Smooth muscle cell (in vitro differentiated cells): ENCODE data around the gene GLOD5. TPM values are rescaled to one million over a fixed set of nuclear protein-coding genes. Genes with fewer than 3 reads are reported as not detected.

Experiments used
- DNase-seq: peaks from one replicate; lab custom pipeline; 2025; ENCODE audit not compliant: unreplicated experiment; lab: John Stamatoyannopoulos, UW
- H2AFZ ChIP-seq: fragments of 200-600 bp; sonication (generic); 2 replicates; pipeline ENCODE4 v1.6.0; 2016; ENCODE audit warnings: antibody characterized with exemption, low read depth, mild to moderate bottlenecking
- H3F3A ChIP-seq: fragments of 200-600 bp; sonication (generic); 2 replicates; pipeline ENCODE4 v1.6.0; 2017; ENCODE audit warnings: antibody characterized with exemption, low read depth
- H3K27ac ChIP-seq: fragments of 200-600 bp; sonication (generic); 2 replicates; pipeline ENCODE4 v1.5.1; 2016; ENCODE audit warnings: low read depth, mild to moderate bottlenecking
- H3K27me3 ChIP-seq: fragments of 200-600 bp; sonication (generic); 2 replicates; pipeline ENCODE4 v1.6.1; 2016; ENCODE audit warnings: low read depth, mild to moderate bottlenecking
- H3K36me3 ChIP-seq: fragments of 200-600 bp; sonication (generic); 2 replicates; pipeline ENCODE4 v1.5.1; 2016; ENCODE audit warnings: low read depth
- H3K4me1 ChIP-seq: fragments of 200-600 bp; sonication (generic); 2 replicates; pipeline ENCODE4 v1.5.1; 2016; ENCODE audit warnings: low read depth
- H3K4me2 ChIP-seq: fragments of 200-600 bp; sonication (generic); 2 replicates; pipeline ENCODE4 v1.6.0; 2016; ENCODE audit warnings: mild to moderate bottlenecking
- H3K4me3 ChIP-seq: fragments of 200-600 bp; sonication (generic); 2 replicates; pipeline ENCODE4 v1.5.1; 2016; ENCODE audit warnings: mild to moderate bottlenecking
- H3K79me2 ChIP-seq: fragments of 200-600 bp; sonication (generic); 2 replicates; pipeline ENCODE4 v1.6.0; 2016; ENCODE audit warnings: low read depth, mild to moderate bottlenecking
- H3K9ac ChIP-seq: fragments of 200-600 bp; sonication (generic); 2 replicates; pipeline ENCODE4 v1.6.0; 2016; ENCODE audit warnings: low read depth
- H3K9me3 ChIP-seq: fragments of 200-600 bp; sonication (generic); replicated peaks from 2 replicates; pipeline ENCODE4 v1.5.1; 2016; ENCODE audit warnings: low read depth
- H4K20me1 ChIP-seq: fragments of 200-600 bp; sonication (generic); 2 replicates; pipeline ENCODE4 v1.6.0; 2016; ENCODE audit warnings: low read depth
- WGBS: methylation state at CpG from one replicate; pipeline ENCODE4 v1.1.7; 2016; ENCODE audit warnings: low lambda C conversion rate; 5-methylcytosine and 5-hydroxymethylcytosine counted together
- polyA plus RNA-seq: library from polyadenylated mRNA; unstranded; fragments of >200 nt; fragmentation: Nextera tagmentation; extraction: Ambion mirVana; gene quantifications from 2 replicates; pipeline ENCODE4 v1.2.1, GENCODE V29; 2016
- total RNA-seq: library from RNA; depleted of rRNA; stranded (reverse); fragments of >200 nt; gene quantifications from 2 replicates; pipeline ENCODE4 v1.2.3, GENCODE V29; 2014
- TF ChIP-seq, protein P1 (sequence below): fragments of 200-600 bp; sonication (generic); IDR thresholded peaks from 2 replicates; pipeline ENCODE4 v1.5.1; 2017; ENCODE audit warnings: borderline replicate concordance, mild to moderate bottlenecking, antibody characterized with exemption; ENCODE audit not compliant: insufficient read depth, poor library complexity, severe bottlenecking

GLOD5 gene
- total and polyA plus RNA-seq, 2 experiments from 2014 or later: not detected

DNA sequence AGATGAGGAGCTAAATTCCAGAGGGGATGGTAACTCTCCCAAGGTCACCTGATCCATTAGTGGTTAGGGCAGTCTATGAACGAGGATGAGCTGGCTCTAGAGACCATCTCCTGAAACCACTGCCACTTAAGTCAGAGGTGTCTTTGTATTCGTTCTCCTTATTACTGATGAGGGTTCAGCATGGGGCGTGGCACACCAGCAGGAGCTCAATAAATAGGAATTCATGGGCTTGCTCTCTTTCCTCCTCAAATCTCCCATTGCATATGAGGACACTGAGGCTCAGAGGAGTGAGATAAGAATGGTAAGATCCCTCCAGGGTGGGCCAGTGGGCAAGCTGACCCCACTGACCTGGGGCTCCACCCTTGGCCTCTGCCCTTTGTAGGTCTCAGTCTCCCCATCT lies 23.2 kb downstream of the GLOD5 start:
- whole genome bisulfite sequencing: 68% methylated on average over 3 of the region's 3 CpGs
- no peaks in the 10 kb centered on the region for H3K27me3 ChIP-seq
- DNase-seq: no peak
- no peaks in the 10 kb centered on the region for H3K79me2 ChIP-seq
- no peaks in the 10 kb centered on the region for H3K4me1 ChIP-seq
- H3K36me3 ChIP-seq: no peaks in the 10 kb centered on the region
- TF ChIP-seq, protein P1, sequence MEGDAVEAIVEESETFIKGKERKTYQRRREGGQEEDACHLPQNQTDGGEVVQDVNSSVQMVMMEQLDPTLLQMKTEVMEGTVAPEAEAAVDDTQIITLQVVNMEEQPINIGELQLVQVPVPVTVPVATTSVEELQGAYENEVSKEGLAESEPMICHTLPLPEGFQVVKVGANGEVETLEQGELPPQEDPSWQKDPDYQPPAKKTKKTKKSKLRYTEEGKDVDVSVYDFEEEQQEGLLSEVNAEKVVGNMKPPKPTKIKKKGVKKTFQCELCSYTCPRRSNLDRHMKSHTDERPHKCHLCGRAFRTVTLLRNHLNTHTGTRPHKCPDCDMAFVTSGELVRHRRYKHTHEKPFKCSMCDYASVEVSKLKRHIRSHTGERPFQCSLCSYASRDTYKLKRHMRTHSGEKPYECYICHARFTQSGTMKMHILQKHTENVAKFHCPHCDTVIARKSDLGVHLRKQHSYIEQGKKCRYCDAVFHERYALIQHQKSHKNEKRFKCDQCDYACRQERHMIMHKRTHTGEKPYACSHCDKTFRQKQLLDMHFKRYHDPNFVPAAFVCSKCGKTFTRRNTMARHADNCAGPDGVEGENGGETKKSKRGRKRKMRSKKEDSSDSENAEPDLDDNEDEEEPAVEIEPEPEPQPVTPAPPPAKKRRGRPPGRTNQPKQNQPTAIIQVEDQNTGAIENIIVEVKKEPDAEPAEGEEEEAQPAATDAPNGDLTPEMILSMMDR: no peak
- no peaks in the 10 kb centered on the region for H4K20me1 ChIP-seq
- H3F3A ChIP-seq: no peaks in the 10 kb centered on the region
- H3K4me3 ChIP-seq: no peak overlapping the region
- H3K4me2 ChIP-seq: no peak overlapping the region
- no peak overlapping the region for H2AFZ ChIP-seq
- no peak overlapping the region for H3K9ac ChIP-seq
- no peaks in the 10 kb centered on the region for H3K9me3 ChIP-seq
- no peak overlapping the region for H3K27ac ChIP-seq

DNA sequence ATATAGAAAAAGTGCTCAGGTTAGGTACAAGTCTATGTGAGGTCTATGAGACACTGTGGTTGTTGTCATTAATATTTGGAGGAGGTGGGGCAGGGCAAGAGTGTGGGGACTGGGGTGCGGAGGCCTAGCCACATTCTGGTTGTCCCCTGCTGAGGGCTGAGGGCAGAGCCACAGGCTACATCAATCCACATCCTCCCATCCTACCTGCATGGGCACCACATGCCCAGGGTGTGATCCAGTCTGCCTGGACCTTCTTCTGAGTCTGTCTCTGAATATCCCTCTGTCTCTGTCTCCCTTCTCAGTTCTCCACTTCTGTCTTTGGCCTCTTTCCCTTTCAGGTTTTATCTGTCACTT lies 23.6 kb downstream of the GLOD5 start:
- Histone ChIP-seq H3K9me3 (no peaks in the 10 kb centered on the region), H2AFZ (no peak overlapping the region), H3K79me2 (no peaks in the 10 kb centered on the region), H4K20me1 (no peaks in the 10 kb centered on the region), H3K27me3 (no peaks in the 10 kb centered on the region), H3K4me2 (no peak overlapping the region), H3F3A (no peaks in the 10 kb centered on the region), H3K27ac (no peak overlapping the region), H3K36me3 (no peaks in the 10 kb centered on the region), H3K4me1 (no peaks in the 10 kb centered on the region), H3K9ac (no peak overlapping the region), H3K4me3 (no peak overlapping the region)
- DNase-seq: no peak
- WGBS: 100% methylated on average over 1 of the region's 1 CpG
- TF ChIP-seq, protein P1: no peak

DNA sequence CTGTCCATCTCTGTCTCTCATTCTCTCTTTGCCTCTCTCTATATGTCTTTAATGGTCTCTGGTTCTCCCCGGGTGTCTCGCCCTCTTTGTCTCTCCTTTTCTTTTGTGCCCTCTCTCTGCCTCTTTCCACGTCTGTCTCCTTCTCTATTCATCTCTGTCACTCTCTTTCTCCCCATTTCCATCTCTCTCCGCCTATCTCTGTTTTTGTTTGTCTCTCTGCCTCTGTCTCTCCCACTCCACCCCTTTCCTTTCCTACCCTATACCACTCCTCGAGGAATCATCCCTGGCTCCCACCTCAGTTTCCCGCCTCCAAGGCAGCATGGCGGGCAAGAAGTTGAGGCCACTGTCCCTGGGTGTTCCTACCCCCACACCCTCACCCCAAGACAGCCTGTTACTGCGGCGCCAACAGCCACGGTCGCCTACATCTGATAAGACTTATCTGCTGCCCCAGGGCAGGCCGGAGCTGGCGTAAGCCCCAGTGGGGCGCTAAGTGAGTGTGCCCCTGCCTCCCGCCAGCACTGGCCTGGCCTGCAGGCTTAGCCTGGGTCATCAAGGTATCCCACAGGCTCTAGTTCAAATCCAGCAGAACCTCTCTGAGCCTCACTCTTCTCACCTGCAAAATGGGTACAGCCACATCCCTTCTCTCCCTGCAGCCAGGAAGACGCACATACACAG lies 24.1 kb downstream of the GLOD5 start:
- TF ChIP-seq, protein P1: no peak
- no peak for DNase-seq
- Histone ChIP-seq H2AFZ (no peak overlapping the region), H4K20me1 (no peaks in the 10 kb centered on the region), H3K36me3 (no peaks in the 10 kb centered on the region), H3F3A (no peaks in the 10 kb centered on the region), H3K4me1 (no peaks in the 10 kb centered on the region), H3K4me3 (no peak overlapping the region), H3K27me3 (no peaks in the 10 kb centered on the region), H3K27ac (no peak overlapping the region), H3K9me3 (no peaks in the 10 kb centered on the region), H3K9ac (no peak overlapping the region), H3K79me2 (no peaks in the 10 kb centered on the region), H3K4me2 (no peak overlapping the region)
- 83% methylated on average over 16 of the region's 16 CpGs for WGBS

DNA sequence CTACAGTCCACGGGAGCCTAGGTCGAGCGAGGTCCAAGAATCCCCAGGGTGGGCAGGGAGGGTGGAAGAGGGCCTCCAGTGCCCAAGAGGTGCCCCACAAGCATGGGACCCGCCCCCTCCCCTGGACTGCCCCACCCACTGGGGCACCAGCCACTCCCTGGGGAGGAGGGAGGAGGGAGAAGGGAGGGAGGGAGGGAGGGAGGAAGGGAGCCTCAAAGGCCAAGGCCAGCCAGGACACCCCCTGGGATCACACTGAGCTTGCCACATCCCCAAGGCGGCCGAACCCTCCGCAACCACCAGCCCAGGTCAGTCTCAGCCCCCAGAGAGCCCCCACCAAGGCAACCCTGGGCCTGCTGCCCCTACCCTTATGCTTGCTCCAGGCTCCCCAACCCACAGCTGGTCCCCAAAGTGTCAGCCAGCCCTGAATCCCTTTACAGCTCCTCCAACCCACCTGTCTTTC lies 24.8 kb downstream of the GLOD5 start, which contains the start of gene GATA1:
Gene GATA1, plus strand, starts transcription at position 250 of the 460 bp plus-strand sequence. CDS start 4,520 bp downstream, outside the sequence.
- H3K4me2 ChIP-seq: no peak within 1 kb of the TSS
- no peaks in the 10 kb centered on the region for H4K20me1 ChIP-seq
- no peaks in the 10 kb centered on the region for H3K79me2 ChIP-seq
- no peak for DNase-seq
- TF ChIP-seq, protein P1: no peak
- no peaks in the 10 kb centered on the region for H3K4me1 ChIP-seq
- no peak within 1 kb of the TSS for H3K27ac ChIP-seq
- H3K9ac ChIP-seq: no peak within 1 kb of the TSS
- H3K36me3 ChIP-seq: no peaks in the 10 kb centered on the region
- H3K27me3 ChIP-seq: no peaks in the 10 kb centered on the region
- no peak within 1 kb of the TSS for H2AFZ ChIP-seq
- no peaks in the 10 kb centered on the region for H3K9me3 ChIP-seq
- no peaks in the 10 kb centered on the region for H3F3A ChIP-seq
- H3K4me3 ChIP-seq: no peak within 1 kb of the TSS
- 85% methylated on average over 6 of the region's 7 CpGs for WGBS
